Stomach smooth muscle (tissue), 2 donors: ENCODE results near the gene THRB.

Source experiments
- H3K27ac ChIP-seq: one replicate; pipeline ENCODE4 v1.7.0; 2013; ENCODE audit warnings: mild to moderate bottlenecking, low read length, inconsistent platforms
- H3K27me3 ChIP-seq, 2 donors: one replicate each; pipeline ENCODE4 v1.7.0; 2013; ENCODE audit warnings: low read length in 2 of 2; ENCODE audit not compliant: insufficient read depth in 2 of 2, control insufficient read depth in 1 of 2
- H3K36me3 ChIP-seq, 2 donors: one replicate each; pipeline ENCODE4 v1.7.0; 2013; ENCODE audit warnings: low read length in 2 of 2; ENCODE audit not compliant: control insufficient read depth in 2 of 2, insufficient read depth in 2 of 2
- H3K4me1 ChIP-seq: one replicate; pipeline ENCODE4 v1.7.0; 2013; ENCODE audit warnings: low read length; ENCODE audit not compliant: control insufficient read depth, insufficient read depth
- H3K4me3 ChIP-seq, 2 donors: one replicate each; pipeline ENCODE4 v1.7.0; 2013; ENCODE audit warnings: low read length in 2 of 2
- H3K9ac ChIP-seq, 2 donors: one replicate each; pipeline ENCODE4 v1.7.0; 2013; ENCODE audit warnings: low read length in 2 of 2, mild to moderate bottlenecking in 1 of 2
- H3K9me3 ChIP-seq, 2 donors: one replicate each; pipeline ENCODE4 v1.7.0; 2013; ENCODE audit warnings: low read length in 2 of 2; ENCODE audit not compliant: control insufficient read depth in 2 of 2
- donor health status: healthy.
- donor health status: Pancreatic carcinoma.

THRB gene

GRCh38 chr3:24364359-24364758 lies 130.3 kb downstream of the THRB start:
- Histone ChIP-seq H3K27ac (no peak overlapping the region), H3K27me3 (no peaks in the 10 kb centered on the region), H3K36me3 (no peaks in the 10 kb centered on the region), H3K4me1 (peaks cover 12% of the 10 kb centered on the region), H3K9ac (no peak overlapping the region), H3K9me3 (no peaks in the 10 kb centered on the region), H3K4me3 (no peak overlapping the region)

DNA sequence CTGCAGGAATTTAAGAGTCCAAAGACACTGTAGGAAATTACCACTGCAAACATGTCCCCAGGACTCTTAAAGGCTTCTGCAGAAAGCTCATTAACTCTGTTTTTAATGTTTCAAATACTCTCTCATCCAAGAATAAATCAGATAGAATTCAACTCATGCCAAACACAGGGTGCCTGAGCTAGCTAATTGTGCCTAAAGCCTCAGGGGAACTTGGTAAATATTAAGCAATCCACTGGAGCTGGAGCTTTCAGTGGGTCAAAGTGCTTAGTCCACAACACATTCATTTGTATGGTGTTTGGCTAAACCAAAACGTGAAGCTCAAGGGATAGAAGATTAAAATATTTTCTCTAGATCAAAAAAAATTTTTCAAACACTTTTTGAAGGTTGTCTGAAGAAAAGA lies 131.4 kb downstream of the THRB start:
- no peaks in the 10 kb centered on the region for H3K27me3 ChIP-seq
- no peaks in the 10 kb centered on the region for H3K36me3 ChIP-seq
- H3K9me3 ChIP-seq, result no peaks in the 10 kb centered on the region
- no peak overlapping the region for H3K27ac ChIP-seq
- no peak overlapping the region for H3K4me3 ChIP-seq
- no peak overlapping the region for H3K9ac ChIP-seq
- H3K4me1 ChIP-seq, result peaks cover 12% of the 10 kb centered on the region

- Histone ChIP-seq H3K9ac (no peak overlapping the region), H3K27ac (no peak overlapping the region), H3K4me1 (peaks cover 6% of the 10 kb centered on the region), H3K27me3 (no peaks in the 10 kb centered on the region), H3K4me3 (no peak overlapping the region), H3K9me3 (no peaks in the 10 kb centered on the region), H3K36me3 (no peaks in the 10 kb centered on the region)
Observed at GRCh38 chr3:24361623-24362022, 133.0 kb downstream of the THRB start.

- Histone ChIP-seq H3K9ac (no peak overlapping the region), H3K36me3 (no peaks in the 10 kb centered on the region), H3K4me3 (no peak overlapping the region), H3K4me1 (peaks cover 3% of the 10 kb centered on the region), H3K9me3 (no peaks in the 10 kb centered on the region), H3K27me3 (no peaks in the 10 kb centered on the region), H3K27ac (no peak overlapping the region)
Observed at GRCh38 chr3:24360957-24361356, 133.7 kb downstream of the THRB start.

GRCh38 chr3:24359645-24360462 lies 134.8 kb downstream of the THRB start:
- Histone ChIP-seq H3K9me3 (no peaks in the 10 kb centered on the region), H3K4me1 (no peaks in the 10 kb centered on the region), H3K27ac (no peak overlapping the region), H3K9ac (no peak overlapping the region), H3K4me3 (no peak overlapping the region), H3K36me3 (no peaks in the 10 kb centered on the region), H3K27me3 (no peaks in the 10 kb centered on the region)

- Histone ChIP-seq H3K9ac (no peak overlapping the region), H3K9me3 (no peaks in the 10 kb centered on the region), H3K27me3 (no peaks in the 10 kb centered on the region), H3K4me1 (no peaks in the 10 kb centered on the region), H3K4me3 (no peak overlapping the region), H3K27ac (no peak overlapping the region), H3K36me3 (no peaks in the 10 kb centered on the region)
Observed at GRCh38 chr3:24359102-24359501, 135.5 kb downstream of the THRB start.

DNA sequence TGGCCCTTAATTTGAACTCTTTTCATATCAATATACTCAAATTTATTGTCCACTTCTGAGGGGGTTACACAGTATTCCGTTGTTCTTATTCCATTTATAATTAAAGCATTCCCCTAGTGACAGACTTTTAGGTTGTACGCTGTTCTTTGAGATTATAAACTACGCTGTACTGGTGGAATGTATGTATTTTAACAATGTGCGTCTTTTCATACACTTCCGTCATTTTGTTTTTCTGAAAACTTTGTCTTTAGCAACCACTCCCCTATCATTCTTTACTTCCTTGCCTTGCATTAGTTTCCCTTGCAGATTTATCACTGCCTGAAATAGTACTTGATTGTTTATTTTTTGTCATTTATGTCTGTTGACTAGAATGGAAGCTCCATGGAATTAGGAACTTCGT lies 137.0 kb downstream of the THRB start:
- Histone ChIP-seq H3K4me3 (no peak overlapping the region), H3K9me3 (no peaks in the 10 kb centered on the region), H3K9ac (no peak overlapping the region), H3K27ac (no peak overlapping the region), H3K36me3 (no peaks in the 10 kb centered on the region), H3K4me1 (no peaks in the 10 kb centered on the region), H3K27me3 (no peaks in the 10 kb centered on the region)

DNA sequence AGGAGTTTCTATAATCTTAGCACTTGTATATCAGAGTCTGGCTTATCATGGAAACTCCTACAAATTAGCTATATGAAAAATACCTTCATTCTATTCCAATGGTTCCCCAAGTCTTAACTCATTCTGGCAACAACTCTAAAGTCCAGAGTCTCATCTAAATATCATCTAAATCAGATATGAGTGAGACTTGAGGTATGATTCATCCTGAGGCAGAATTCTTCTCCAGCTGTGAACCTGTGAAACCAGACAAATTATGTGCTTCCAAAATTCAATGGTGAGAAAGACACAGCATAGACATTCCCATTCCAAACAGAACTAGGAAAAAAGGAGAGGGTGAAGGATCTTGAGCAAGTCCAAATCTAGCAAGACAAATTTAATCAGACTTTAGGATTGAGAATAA lies 138.8 kb downstream of the THRB start:
- H3K9me3 ChIP-seq, result no peaks in the 10 kb centered on the region

DNA sequence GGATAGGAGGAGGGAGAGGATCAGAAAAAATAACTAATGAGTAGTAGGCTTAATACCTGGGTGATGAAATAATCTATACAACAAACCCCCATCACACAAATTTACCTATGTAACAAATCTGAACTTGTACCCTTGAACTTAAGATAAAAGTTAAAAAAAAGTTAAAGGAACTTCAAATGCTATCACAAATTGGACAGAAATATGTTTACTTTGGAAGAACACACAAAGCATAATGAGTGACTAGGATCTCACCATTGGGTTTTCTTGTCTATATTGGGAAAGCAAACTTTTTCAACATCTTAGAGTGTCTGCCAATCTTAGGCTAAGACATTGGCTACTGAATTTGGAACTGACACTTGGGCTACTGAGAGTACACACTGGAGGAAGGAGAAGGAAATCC lies 140.4 kb downstream of the THRB start:
- no peak overlapping the region for H3K4me3 ChIP-seq
- H3K9ac ChIP-seq, result no peak overlapping the region
- H3K9me3 ChIP-seq, result no peaks in the 10 kb centered on the region
- H3K27me3 ChIP-seq, result no peaks in the 10 kb centered on the region
- no peak overlapping the region for H3K27ac ChIP-seq
- no peaks in the 10 kb centered on the region for H3K36me3 ChIP-seq
- peaks cover 7% of the 10 kb centered on the region for H3K4me1 ChIP-seq

More for the DNA sequence above, 138.8 kb downstream of the THRB start:
- Histone ChIP-seq H3K27ac (no peak overlapping the region), H3K9ac (no peak overlapping the region), H3K27me3 (no peaks in the 10 kb centered on the region), H3K36me3 (no peaks in the 10 kb centered on the region), H3K4me3 (no peak overlapping the region), H3K4me1 (peaks cover 7% of the 10 kb centered on the region)

GRCh38 chr3:24352893-24353553 lies 141.6 kb downstream of the THRB start:
- no peak overlapping the region for H3K27ac ChIP-seq
- no peaks in the 10 kb centered on the region for H3K9me3 ChIP-seq
- no peak overlapping the region for H3K9ac ChIP-seq
- H3K4me3 ChIP-seq, result no peak overlapping the region
- peaks cover 7% of the 10 kb centered on the region for H3K4me1 ChIP-seq
- no peaks in the 10 kb centered on the region for H3K27me3 ChIP-seq
- H3K36me3 ChIP-seq, result no peaks in the 10 kb centered on the region
